Nucleus accumbens (tissue), 56 donors: ENCODE data around the gene CGB2.
"Not testable (repeated sequence)": the region's sequence is repeated elsewhere in the genome, so short reads cannot be mapped to it uniquely, and the experiment has no call there.

Experiments used
- DNase-seq, 56 donors: peaks; one replicate each; lab custom pipeline; 2025; lab: John Stamatoyannopoulos, UW

CGB2 gene

GRCh38 chr19:49029749-49030148 is 1.9 kb upstream of the CGB2 start:
- DNase-seq: not testable (repeated sequence)

GRCh38 chr19:49030323-49030722 is 1.4 kb upstream of the CGB2 start:
- not testable (repeated sequence) for DNase-seq

- not testable (repeated sequence) for DNase-seq
Observed at GRCh38 chr19:49036815-49037214, 5.1 kb downstream of the CGB2 start, which contains the start of gene CGB1. TSS of gene CGB1 (minus strand) at chr19:49036895. CDS start at chr19:49036711, 184 bp downstream.

- DNase-seq: not testable (repeated sequence)
Observed at GRCh38 chr19:49038111-49038510, 6.4 kb downstream of the CGB2 start.

- DNase-seq: not testable (repeated sequence)
Observed at GRCh38 chr19:49038557-49039276, 7.0 kb downstream of the CGB2 start.

GRCh38 chr19:49039736-49040135 is 8.0 kb downstream of the CGB2 start:
- not testable (repeated sequence) for DNase-seq

- DNase-seq: no peak
Observed at GRCh38 chr19:49042177-49042576, 10.5 kb downstream of the CGB2 start.

GRCh38 chr19:49042666-49043065 is 11.0 kb downstream of the CGB2 start:
- DNase-seq: not testable (repeated sequence)

- DNase-seq: not testable (repeated sequence)
Observed at GRCh38 chr19:49043548-49043947, 11.9 kb downstream of the CGB2 start, which contains the start of gene CGB5. TSS of gene CGB5 (plus strand) at chr19:49043848. CDS start at chr19:49044210, 362 bp downstream.

- DNase-seq: not testable (repeated sequence)
Observed at GRCh38 chr19:49049011-49049410, 17.3 kb downstream of the CGB2 start, which contains the start of gene CGB8. TSS of gene CGB8 (minus strand) at chr19:49049111. CDS start at chr19:49048739, 372 bp downstream.

GRCh38 chr19:49049834-49050233 is 18.1 kb downstream of the CGB2 start:
- not testable (repeated sequence) for DNase-seq

GRCh38 chr19:49050376-49051033 is 18.8 kb downstream of the CGB2 start:
- DNase-seq: not testable (repeated sequence)

- DNase-seq: peak in 4 of 56 donors; percentile 7 to 21 (median 14)
Observed at GRCh38 chr19:49056101-49056901, 24.6 kb downstream of the CGB2 start.

GRCh38 chr19:49056902-49057596 is 25.4 kb downstream of the CGB2 start:
- not testable (repeated sequence) for DNase-seq

GRCh38 chr19:49057636-49058234 is 26.0 kb downstream of the CGB2 start, which contains the start of gene CGB7:
TSS of gene CGB7 (minus strand) at chr19:49057749. CDS start at chr19:49055375, 2,374 bp downstream.
- DNase-seq: peak in 3 of 56 donors; percentile 1 to 22 (median 13)

GRCh38 chr19:49058562-49058961 is 26.9 kb downstream of the CGB2 start:
- DNase-seq: no peak

GRCh38 chr19:49059053-49059452 is 27.4 kb downstream of the CGB2 start:
- no peak for DNase-seq

GRCh38 chr19:49061000-49061399 is 29.3 kb downstream of the CGB2 start:
- no peak for DNase-seq

GRCh38 chr19:49061445-49061844 is 29.8 kb downstream of the CGB2 start:
- DNase-seq: no peak
